Measurements from ENCODE around the gene ZNF771.

GRCh38 chr16:30418350-30419181 is 11.2 kb downstream of the ZNF771 start:
- TF ChIP-seq EP300 (IDR thresholded peaks at IDR 0.05) (no peak), POLR2AphosphoS5 (IDR thresholded peaks at IDR 0.05) (no peak), CTCF (IDR thresholded peaks at IDR 0.05) (peak in 1 of 6 experiments; percentile 2), POLR2A (IDR thresholded peaks at IDR 0.05) (no peak)
